ENCODE results near the gene DYNLT1. TPM values are rescaled to one million over a fixed set of nuclear protein-coding genes. Genes with fewer than 3 reads are reported as not detected.
"Not testable (repeated sequence)": the region's sequence is repeated elsewhere in the genome, so short reads cannot be mapped to it uniquely, and the experiment has no call there.

The DYNLT1 gene
- total RNA-seq, 1 donor from 2014 or later, result 77.5 TPM

- intact Hi-C loops (cut with micrococcal nuclease), result no loop called here
These were observed 20.8 kb upstream of the DYNLT1 start for GRCh38 chr6:158665332-158665731.

- intact Hi-C loops (cut with micrococcal nuclease), result no loop called here
These were observed 19.2 kb upstream of the DYNLT1 start for GRCh38 chr6:158663625-158664165.

GRCh38 chr6:158662954-158663624 is 18.5 kb upstream of the DYNLT1 start:
- intact Hi-C loops (cut with micrococcal nuclease), result no loop called here

GRCh38 chr6:158662607-158662953 is 18.0 kb upstream of the DYNLT1 start:
- intact Hi-C loops (cut with micrococcal nuclease), result no loop called here

- intact Hi-C loops (cut with micrococcal nuclease), result no loop called here
These were observed 16.7 kb upstream of the DYNLT1 start for GRCh38 chr6:158661156-158661685.

- intact Hi-C loops (cut with micrococcal nuclease), result loop anchor here (1.0 kb wide), 2 partner anchors 27 to 31 kb away; no protein-coding TSS in a partner anchor
These were observed 15.8 kb upstream of the DYNLT1 start for GRCh38 chr6:158660333-158660754.

- intact Hi-C loops (cut with micrococcal nuclease), result not testable (repeated sequence)
These were observed 12.4 kb upstream of the DYNLT1 start for GRCh38 chr6:158656986-158657385.

- intact Hi-C loops (cut with micrococcal nuclease), result no loop called here
These were observed 11.3 kb upstream of the DYNLT1 start for GRCh38 chr6:158655569-158656450.

GRCh38 chr6:158654960-158655489 is 10.5 kb upstream of the DYNLT1 start:
- intact Hi-C loops (cut with micrococcal nuclease), result loop anchor here (5.0 kb wide), 2 partner anchors 893 to 1132 kb away; partner anchors contain the start of gene TCP1

GRCh38 chr6:158654498-158654897 is 10.0 kb upstream of the DYNLT1 start:
- intact Hi-C loops (cut with micrococcal nuclease), result loop anchor here (5.0 kb wide), 2 partner anchors 892 to 1133 kb away; partner anchors contain the start of gene TCP1

- intact Hi-C loops (cut with micrococcal nuclease), result loop anchor here (1.0 to 5.0 kb wide), 9 partner anchors 9 to 1134 kb away; partner anchors contain the start of genes DYNLT1, EZR, TCP1 and TMEM181
These were observed 9.2 kb upstream of the DYNLT1 start for GRCh38 chr6:158653577-158654354.

- intact Hi-C loops (cut with micrococcal nuclease), result loop anchor here (2.0 to 5.0 kb wide), 4 partner anchors 167 to 1135 kb away; partner anchors contain the start of genes EZR and TCP1
These were observed 7.6 kb upstream of the DYNLT1 start for GRCh38 chr6:158651981-158652737.

GRCh38 chr6:158649289-158650143 is 5.0 kb upstream of the DYNLT1 start, which contains the start of gene SYTL3:
Gene SYTL3 (plus strand): TSS chr6:158650054. CDS start chr6:158663269, 13,215 bp downstream.
- intact Hi-C loops (cut with micrococcal nuclease), result loop anchor here (2.0 to 5.0 kb wide), 5 partner anchors 203 to 1138 kb away; partner anchors contain the start of gene TCP1

- intact Hi-C loops (cut with micrococcal nuclease), result loop anchor here (2.0 kb wide), 3 partner anchors 204 to 442 kb away; no protein-coding TSS in a partner anchor
These were observed 4.2 kb upstream of the DYNLT1 start for GRCh38 chr6:158648682-158649131.

GRCh38 chr6:158647501-158647900 is 3.0 kb upstream of the DYNLT1 start:
- intact Hi-C loops (cut with micrococcal nuclease), result no loop called here

- intact Hi-C loops (cut with micrococcal nuclease), result no loop called here
These were observed 1.7 kb upstream of the DYNLT1 start for GRCh38 chr6:158646023-158646910.
